SU-DHL-6 (cell line): Measurements from ENCODE around the gene LHFPL6.

ENCODE experiments used
- CTCF ChIP-seq: fragments of 200-600 bp; sonication (generic); IDR thresholded peaks from one replicate; pipeline ENCODE4 v1.5.1; 2017; ENCODE audit warnings: antibody characterized with exemption, mild to moderate bottlenecking, low read length, moderate library complexity; ENCODE audit not compliant: insufficient read depth, poor library complexity, severe bottlenecking
- EZH2phosphoT487 ChIP-seq: fragments of 200-600 bp; sonication (generic), shearing (Covaris generic); conservative IDR thresholded peaks from 2 replicates; pipeline ENCODE4 v1.6.1; 2018; ENCODE audit warnings: mild to moderate bottlenecking, antibody characterized with exemption, low read length, moderate library complexity, mixed read lengths

- TF ChIP-seq CTCF (no peak), EZH2phosphoT487 (no peak)
Measured at GRCh38 chr13:39451860-39452301, 151.1 kb downstream of the LHFPL6 start.
